ENCODE measurements around the gene PTPN14.

Gene PTPN14

DNA sequence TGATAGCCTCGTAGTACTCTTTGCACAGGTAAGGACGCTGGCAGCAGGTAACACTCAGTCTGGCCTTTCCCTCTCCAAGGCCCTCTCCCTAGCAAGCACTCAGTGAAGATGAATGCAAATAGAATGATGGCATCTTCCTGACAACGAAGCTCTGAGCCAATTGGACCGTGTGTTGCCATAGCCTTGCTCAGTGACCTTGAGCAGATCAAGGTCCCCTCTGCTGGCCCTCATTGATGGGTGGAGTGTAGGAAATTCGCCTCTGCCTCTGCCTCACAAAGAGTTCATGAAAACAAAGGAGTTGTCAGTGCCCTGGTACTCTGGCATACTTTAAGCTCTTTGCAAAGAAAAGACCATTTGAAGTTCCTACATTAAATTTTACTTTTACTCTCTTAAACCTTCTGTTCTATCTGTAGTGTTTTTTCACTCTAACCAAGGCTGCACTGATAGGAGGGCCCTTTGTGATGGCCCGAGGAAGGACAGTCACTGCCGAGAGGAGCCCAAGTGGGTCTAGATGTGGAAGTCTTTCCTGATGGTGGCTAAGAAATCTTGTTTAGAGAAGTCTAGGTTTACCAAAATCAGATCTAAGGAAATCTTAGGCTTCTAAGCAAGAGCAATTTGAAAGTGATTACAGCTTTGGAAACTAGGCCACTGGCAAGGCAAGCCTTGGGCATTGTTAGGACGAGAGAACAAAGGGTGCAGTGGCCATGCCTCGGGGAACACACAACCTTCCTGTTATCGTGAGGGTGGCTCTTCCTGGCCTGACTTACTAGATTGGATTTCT lies 232.3 kb downstream of the PTPN14 start:
- peaks cover 50% of the 10 kb centered on the region for H3K27me3 ChIP-seq (ENCODE audit: insufficient read depth, low read length)
- no peaks in the 10 kb centered on the region for H3K36me3 ChIP-seq (ENCODE audit: insufficient read depth, low read depth, low read length)
- H3K4me3 ChIP-seq (ENCODE audit: low read length), result no peak overlapping the region
- no peaks in the 10 kb centered on the region for H3K9me3 ChIP-seq (ENCODE audit: insufficient read depth, low read depth, low read length)
- H3K27ac ChIP-seq (ENCODE audit: low read length), result no peak overlapping the region
- H3K4me1 ChIP-seq (ENCODE audit: insufficient read depth, low read length), result peaks cover 30% of the 10 kb centered on the region
- no peak overlapping the region for H3K9ac ChIP-seq (ENCODE audit: low read depth, low read length)

DNA sequence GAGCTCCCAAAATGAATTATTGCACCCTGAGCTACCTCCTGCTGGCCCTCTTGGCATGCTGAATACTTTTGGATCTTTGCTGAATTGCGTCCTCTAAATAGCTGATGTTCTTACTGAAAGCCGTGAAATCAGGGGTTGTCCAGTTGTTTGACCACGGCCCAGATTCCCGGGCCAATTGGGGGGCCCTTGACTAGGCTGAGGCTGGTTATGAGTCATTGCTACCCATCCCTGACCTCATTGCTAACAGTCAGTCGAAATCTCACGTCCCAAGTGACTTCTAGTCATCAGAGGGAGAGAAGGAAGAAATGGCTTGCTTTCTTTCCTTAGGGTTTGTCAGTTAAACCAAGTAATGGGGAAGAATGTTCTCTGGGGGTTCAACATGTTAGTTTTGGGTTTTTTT lies 233.0 kb downstream of the PTPN14 start:
- Histone ChIP-seq H3K36me3 (ENCODE audit: insufficient read depth, low read depth, low read length) (no peaks in the 10 kb centered on the region), H3K4me1 (ENCODE audit: insufficient read depth, low read length) (peaks cover 30% of the 10 kb centered on the region), H3K27ac (ENCODE audit: low read length) (no peak overlapping the region), H3K9ac (ENCODE audit: low read depth, low read length) (no peak overlapping the region; the same call in 1 of the 2 replicates), H3K4me3 (ENCODE audit: low read length) (peak overlapping the region; percentile 37; the same call in 1 of the 2 replicates), H3K9me3 (ENCODE audit: insufficient read depth, low read depth, low read length) (no peaks in the 10 kb centered on the region), H3K27me3 (ENCODE audit: insufficient read depth, low read length) (peaks cover 57% of the 10 kb centered on the region)

DNA sequence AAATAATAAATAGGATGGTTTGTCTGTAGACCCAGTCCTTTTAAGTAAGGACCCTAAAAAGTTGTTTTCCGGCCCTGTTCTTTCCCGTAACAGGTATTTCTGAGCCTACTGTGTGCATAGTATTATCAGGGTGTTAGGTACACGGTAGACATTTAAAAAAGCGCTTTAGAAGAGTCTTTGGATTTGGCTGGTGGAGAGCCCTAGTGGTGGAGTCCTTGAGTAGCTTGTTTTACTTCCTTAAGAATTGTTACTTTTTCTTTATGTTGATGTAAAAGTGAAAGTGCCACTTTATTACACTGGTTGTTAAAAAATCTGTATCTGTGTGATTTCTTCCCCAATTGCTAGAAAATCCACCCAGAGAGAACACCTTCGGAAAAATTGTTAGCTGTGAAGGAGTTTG lies 233.7 kb downstream of the PTPN14 start:
- Histone ChIP-seq H3K9ac (ENCODE audit: low read depth, low read length) (peak overlapping the region; percentile 22; the same call in 1 of the 2 replicates), H3K27ac (ENCODE audit: low read length) (no peak overlapping the region), H3K4me1 (ENCODE audit: insufficient read depth, low read length) (peaks cover 30% of the 10 kb centered on the region), H3K4me3 (ENCODE audit: low read length) (peak overlapping the region; percentile 37; the same call in 1 of the 2 replicates), H3K36me3 (ENCODE audit: insufficient read depth, low read depth, low read length) (no peaks in the 10 kb centered on the region), H3K27me3 (ENCODE audit: insufficient read depth, low read length) (peaks cover 63% of the 10 kb centered on the region), H3K9me3 (ENCODE audit: insufficient read depth, low read depth, low read length) (no peaks in the 10 kb centered on the region)

DNA sequence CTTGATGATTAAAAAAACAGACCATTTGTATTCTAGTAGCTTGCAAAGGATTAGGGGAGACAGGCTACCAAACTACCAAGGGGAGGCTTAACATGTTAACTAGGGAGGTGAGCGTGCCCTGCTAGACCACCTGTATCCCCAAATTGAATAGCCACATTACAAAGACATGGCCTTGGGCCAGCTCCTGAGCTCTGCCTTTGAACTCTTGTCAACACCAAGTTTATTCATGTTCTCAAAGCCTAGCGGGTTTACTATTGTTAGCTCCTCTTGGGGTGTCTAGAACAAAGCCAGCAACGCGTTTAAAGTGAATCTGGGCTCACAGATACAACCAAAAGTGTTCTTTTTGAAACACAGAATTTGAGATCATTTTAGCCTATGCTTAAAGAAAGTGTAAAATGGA lies 234.1 kb downstream of the PTPN14 start:
- Histone ChIP-seq H3K4me3 (ENCODE audit: low read length) (peak overlapping the region; percentile 47), H3K36me3 (ENCODE audit: insufficient read depth, low read depth, low read length) (no peaks in the 10 kb centered on the region)

DNA sequence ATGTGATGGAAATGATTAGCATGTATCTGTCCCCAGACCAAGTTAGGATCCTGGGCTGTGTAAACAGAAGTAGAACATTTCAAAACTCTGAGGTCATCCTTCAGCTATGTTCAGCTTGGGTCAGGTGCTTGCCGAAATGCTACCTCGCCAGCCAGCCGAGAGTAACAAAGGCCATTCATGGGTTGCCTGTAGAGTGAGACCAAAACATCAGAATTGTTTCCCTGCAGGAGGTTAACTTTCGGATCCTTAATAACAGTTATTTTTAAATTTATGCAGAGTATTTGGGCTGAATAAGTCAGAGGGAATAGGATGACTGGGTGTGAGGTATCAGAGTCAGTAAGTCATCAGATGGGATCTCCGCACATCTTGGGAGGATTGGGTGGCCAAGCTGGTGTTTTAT lies 234.8 kb downstream of the PTPN14 start:
- no peak overlapping the region for H3K27ac ChIP-seq (ENCODE audit: low read length)
- H3K27me3 ChIP-seq (ENCODE audit: insufficient read depth, low read length), result peaks cover 74% of the 10 kb centered on the region
- H3K4me3 ChIP-seq (ENCODE audit: low read length), result peak overlapping the region; percentile 47
- peaks cover 31% of the 10 kb centered on the region for H3K4me1 ChIP-seq (ENCODE audit: insufficient read depth, low read length)
- H3K9me3 ChIP-seq (ENCODE audit: insufficient read depth, low read depth, low read length), result no peaks in the 10 kb centered on the region
- peak overlapping the region; percentile 12; the same call in 1 of the 2 replicates for H3K9ac ChIP-seq (ENCODE audit: low read depth, low read length)
- no peaks in the 10 kb centered on the region for H3K36me3 ChIP-seq (ENCODE audit: insufficient read depth, low read depth, low read length)

More for the DNA sequence above, 234.1 kb downstream of the PTPN14 start:
- H3K27me3 ChIP-seq (ENCODE audit: insufficient read depth, low read length), result peaks cover 67% of the 10 kb centered on the region
- H3K4me1 ChIP-seq (ENCODE audit: insufficient read depth, low read length), result peaks cover 30% of the 10 kb centered on the region
- no peak overlapping the region for H3K27ac ChIP-seq (ENCODE audit: low read length)
- no peaks in the 10 kb centered on the region for H3K9me3 ChIP-seq (ENCODE audit: insufficient read depth, low read depth, low read length)
- H3K9ac ChIP-seq (ENCODE audit: low read depth, low read length), result no peak overlapping the region

DNA sequence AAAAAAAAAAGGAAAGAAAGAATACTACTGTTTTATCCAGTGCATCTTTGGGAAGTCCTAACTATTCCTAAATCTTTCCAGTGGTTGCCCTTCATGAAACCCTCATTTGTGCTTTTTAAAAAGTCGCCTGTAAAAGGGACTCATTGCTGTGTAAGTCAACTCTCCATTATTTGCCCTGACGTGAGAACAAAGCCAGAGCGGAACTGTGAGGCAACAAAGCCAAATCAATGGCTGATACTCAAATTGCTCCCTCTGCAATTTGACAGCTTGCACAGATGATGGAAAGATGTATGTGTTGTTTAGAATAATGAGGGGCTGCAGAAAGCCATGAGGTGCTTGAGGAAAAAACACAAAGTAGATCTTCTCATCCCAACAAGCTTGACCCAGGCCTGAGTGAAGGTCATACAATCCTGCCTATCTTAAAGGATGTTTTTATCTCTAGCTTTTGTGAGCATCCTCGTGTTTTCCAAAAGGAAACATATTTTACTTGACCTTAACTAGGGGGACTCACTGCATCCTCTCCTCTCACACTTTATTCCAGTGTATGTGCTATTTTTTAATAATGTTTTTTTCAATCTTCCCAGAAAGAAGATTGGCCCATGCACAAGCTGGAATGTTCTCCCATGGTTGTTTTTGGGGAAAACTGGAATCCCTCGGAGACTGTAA lies 237.1 kb downstream of the PTPN14 start:
- Histone ChIP-seq H3K27me3 (ENCODE audit: insufficient read depth, low read length) (peaks cover 63% of the 10 kb centered on the region), H3K9ac (ENCODE audit: low read depth, low read length) (no peak overlapping the region), H3K27ac (ENCODE audit: low read length) (no peak overlapping the region), H3K36me3 (ENCODE audit: insufficient read depth, low read depth, low read length) (no peaks in the 10 kb centered on the region), H3K9me3 (ENCODE audit: insufficient read depth, low read depth, low read length) (no peaks in the 10 kb centered on the region), H3K4me1 (ENCODE audit: insufficient read depth, low read length) (peaks cover 27% of the 10 kb centered on the region), H3K4me3 (ENCODE audit: low read length) (no peak overlapping the region)

DNA sequence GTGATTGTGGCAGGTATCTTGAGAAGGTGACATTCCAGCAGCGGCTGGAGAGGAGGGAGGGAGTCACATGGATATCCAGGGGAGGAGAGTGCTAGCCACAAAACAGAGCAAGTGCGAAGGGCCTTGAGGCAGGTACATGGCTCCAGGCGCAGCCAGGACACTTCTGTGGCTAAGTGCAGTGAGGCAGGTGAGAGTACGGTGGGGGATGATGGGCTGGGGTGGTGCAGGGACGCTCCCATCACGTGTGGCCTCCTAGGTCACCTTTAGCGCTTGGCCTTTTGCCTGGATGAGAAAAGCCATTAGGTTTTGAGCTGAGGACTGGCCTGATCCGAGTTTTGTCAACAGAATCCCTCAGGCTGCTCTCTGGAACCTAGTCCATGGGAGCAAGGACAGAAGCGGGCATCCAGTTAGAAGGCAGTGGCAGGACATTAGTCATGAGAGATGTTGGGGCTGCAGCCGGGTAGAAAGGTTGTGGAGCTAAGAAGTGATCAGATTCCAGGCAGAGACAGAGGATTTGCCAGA lies 238.8 kb downstream of the PTPN14 start:
- Histone ChIP-seq H3K27ac (ENCODE audit: low read length) (no peak overlapping the region), H3K27me3 (ENCODE audit: insufficient read depth, low read length) (peaks cover 46% of the 10 kb centered on the region), H3K4me3 (ENCODE audit: low read length) (no peak overlapping the region), H3K36me3 (ENCODE audit: insufficient read depth, low read depth, low read length) (no peaks in the 10 kb centered on the region), H3K4me1 (ENCODE audit: insufficient read depth, low read length) (peaks cover 11% of the 10 kb centered on the region; the same call in 1 of the 2 replicates), H3K9ac (ENCODE audit: low read depth, low read length) (no peak overlapping the region), H3K9me3 (ENCODE audit: insufficient read depth, low read depth, low read length) (no peaks in the 10 kb centered on the region)

DNA sequence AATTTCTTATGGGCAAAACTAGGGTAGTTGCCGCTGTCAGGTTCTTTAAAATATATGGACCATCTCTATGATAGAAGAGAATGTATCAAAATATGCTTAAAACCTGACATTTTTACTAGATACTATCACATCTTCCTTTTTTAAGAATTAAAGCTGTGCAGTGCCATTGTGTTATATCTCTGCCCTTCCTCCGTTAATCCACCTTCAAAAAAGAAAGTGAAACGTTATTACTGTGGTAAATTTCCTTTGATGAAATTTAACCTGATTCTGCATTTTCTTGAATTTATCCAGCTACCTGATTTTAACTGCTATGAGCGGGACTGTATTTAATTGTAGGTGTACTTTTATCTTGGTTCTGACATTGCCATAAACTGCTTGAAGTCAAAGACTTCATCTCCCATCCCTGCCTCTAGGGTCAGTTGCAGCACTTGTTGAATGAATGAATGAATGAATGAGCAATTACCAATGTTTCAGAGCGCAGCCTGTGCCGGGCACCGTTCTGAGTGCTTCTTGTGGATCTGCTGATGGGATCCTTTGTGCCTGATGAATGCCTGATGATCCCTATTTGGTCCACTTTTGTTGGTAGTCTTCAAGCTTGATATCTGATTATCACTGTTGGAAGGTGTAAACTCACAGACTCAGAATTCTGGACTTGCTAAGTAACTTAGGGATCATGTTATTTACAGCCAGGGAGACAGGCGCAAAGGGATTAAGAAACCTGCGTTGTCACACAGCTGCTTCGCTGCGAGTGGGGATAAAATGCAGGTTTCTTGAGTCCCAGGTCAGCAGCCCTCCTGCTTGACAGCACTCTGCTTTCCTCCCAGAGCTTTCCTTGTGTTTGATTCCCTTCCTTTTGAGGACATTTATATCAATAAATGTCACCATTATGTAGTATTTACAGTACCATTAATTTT lies 240.4 kb downstream of the PTPN14 start:
- no peaks in the 10 kb centered on the region for H3K9me3 ChIP-seq (ENCODE audit: insufficient read depth, low read depth, low read length)
- no peak overlapping the region for H3K4me3 ChIP-seq (ENCODE audit: low read length)
- peaks cover 5% of the 10 kb centered on the region; the same call in 1 of the 2 replicates for H3K4me1 ChIP-seq (ENCODE audit: insufficient read depth, low read length)
- H3K9ac ChIP-seq (ENCODE audit: low read depth, low read length), result no peak overlapping the region
- H3K36me3 ChIP-seq (ENCODE audit: insufficient read depth, low read depth, low read length), result no peaks in the 10 kb centered on the region
- peaks cover 44% of the 10 kb centered on the region for H3K27me3 ChIP-seq (ENCODE audit: insufficient read depth, low read length)
- no peak overlapping the region for H3K27ac ChIP-seq (ENCODE audit: low read length)

DNA sequence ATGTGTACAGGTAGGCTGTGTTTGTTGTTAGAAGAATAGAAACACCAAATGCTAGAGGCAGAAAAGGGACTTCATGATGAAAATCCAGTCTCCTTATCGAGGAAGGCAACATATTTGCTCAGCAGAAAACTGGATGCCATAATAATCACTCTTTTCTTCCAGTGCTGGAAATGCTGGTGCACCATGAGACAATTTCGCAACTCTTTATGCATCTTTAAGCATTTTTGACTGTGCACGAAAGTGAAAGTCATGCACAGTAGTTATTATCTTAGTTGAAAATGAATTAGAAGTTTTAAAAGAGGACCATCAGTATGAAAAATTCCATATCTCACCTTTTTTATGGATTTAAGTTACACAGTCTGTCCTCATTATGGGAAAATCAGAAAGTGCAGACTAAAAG lies 241.4 kb downstream of the PTPN14 start:
- H3K4me3 ChIP-seq (ENCODE audit: low read length), result no peak overlapping the region
- H3K36me3 ChIP-seq (ENCODE audit: insufficient read depth, low read depth, low read length), result no peaks in the 10 kb centered on the region
- no peak overlapping the region for H3K9ac ChIP-seq (ENCODE audit: low read depth, low read length)
- H3K27me3 ChIP-seq (ENCODE audit: insufficient read depth, low read length), result peaks cover 33% of the 10 kb centered on the region
- peaks cover 5% of the 10 kb centered on the region; the same call in 1 of the 2 replicates for H3K4me1 ChIP-seq (ENCODE audit: insufficient read depth, low read length)
- H3K27ac ChIP-seq (ENCODE audit: low read length), result no peak overlapping the region
- H3K9me3 ChIP-seq (ENCODE audit: insufficient read depth, low read depth, low read length), result no peaks in the 10 kb centered on the region

DNA sequence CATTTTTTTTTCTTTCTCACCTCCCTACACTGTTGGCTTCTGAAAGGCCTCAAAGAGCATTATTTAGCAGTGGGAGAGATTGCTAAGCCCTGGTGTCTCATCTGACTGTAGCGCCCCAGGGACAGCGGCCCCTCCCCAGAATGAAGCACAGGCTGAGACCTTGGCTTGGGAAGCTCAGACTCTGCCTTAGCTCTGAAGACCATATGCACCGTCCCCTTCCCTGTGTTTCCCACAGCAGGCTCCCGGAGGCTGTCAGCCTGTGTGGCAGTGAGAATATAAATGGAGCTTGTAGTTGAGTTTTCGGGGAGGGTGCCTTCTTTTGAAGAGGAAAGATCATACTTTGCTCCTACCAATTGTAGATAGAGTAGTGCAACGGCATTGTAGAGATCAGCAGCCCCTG lies 245.1 kb downstream of the PTPN14 start:
- no peak overlapping the region for H3K27ac ChIP-seq (ENCODE audit: low read length)
- H3K9ac ChIP-seq (ENCODE audit: low read depth, low read length), result no peak overlapping the region
- H3K36me3 ChIP-seq (ENCODE audit: insufficient read depth, low read depth, low read length), result no peaks in the 10 kb centered on the region
- H3K9me3 ChIP-seq (ENCODE audit: insufficient read depth, low read depth, low read length), result no peaks in the 10 kb centered on the region
- no peaks in the 10 kb centered on the region; the same call in 1 of the 2 replicates for H3K27me3 ChIP-seq (ENCODE audit: insufficient read depth, low read length)
- H3K4me3 ChIP-seq (ENCODE audit: low read length), result no peak overlapping the region
- no peaks in the 10 kb centered on the region; the same call in 1 of the 2 replicates for H3K4me1 ChIP-seq (ENCODE audit: insufficient read depth, low read length)

DNA sequence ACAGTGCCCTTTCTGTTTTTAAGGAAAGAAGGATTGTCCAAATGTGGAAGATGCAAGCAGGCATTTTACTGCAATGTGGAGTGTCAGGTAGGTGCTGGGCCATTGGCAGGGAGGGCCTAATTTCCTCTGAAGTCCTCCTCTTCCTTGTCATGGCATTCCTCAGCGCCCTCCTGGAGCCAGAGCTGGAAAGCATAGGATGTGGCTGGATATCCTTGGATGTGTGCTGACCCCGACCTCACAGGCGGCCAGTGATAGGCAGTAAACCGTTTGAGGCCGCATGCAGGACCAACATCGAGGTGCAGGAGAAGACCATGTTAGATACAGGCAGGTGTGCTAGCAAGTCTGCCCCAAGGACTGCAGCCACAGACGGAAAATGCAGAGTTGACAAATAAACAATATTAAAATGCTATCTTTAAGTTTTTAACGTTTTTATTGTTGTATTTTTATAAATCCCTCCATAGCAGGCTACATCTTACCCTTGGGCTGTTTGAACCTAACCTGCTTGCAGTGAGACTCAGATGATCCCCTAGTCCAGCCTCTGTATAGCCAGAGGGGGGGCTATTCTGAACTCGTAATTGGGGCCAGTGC lies 246.1 kb downstream of the PTPN14 start:
- H3K27ac ChIP-seq (ENCODE audit: low read length), result no peak overlapping the region
- H3K9me3 ChIP-seq (ENCODE audit: insufficient read depth, low read depth, low read length), result no peaks in the 10 kb centered on the region
- H3K4me3 ChIP-seq (ENCODE audit: low read length), result no peak overlapping the region
- H3K36me3 ChIP-seq (ENCODE audit: insufficient read depth, low read depth, low read length), result no peaks in the 10 kb centered on the region
- H3K9ac ChIP-seq (ENCODE audit: low read depth, low read length), result no peak overlapping the region
- no peaks in the 10 kb centered on the region; the same call in 1 of the 2 replicates for H3K4me1 ChIP-seq (ENCODE audit: insufficient read depth, low read length)
- H3K27me3 ChIP-seq (ENCODE audit: insufficient read depth, low read length), result no peaks in the 10 kb centered on the region

Measured in iPS-20b (cell line).